Left lung (tissue), 10 donors: ENCODE measurements around the gene NLGN2. TPM values are rescaled to one million over a fixed set of nuclear protein-coding genes. Genes with fewer than 3 reads are reported as not detected.

Experiments
- ATAC-seq: fragments of 200-7000 bp; cut with Tn5 transposase; one replicate; pipeline ENCODE4 v1.9.1; 2020; ENCODE audit warnings: moderate library complexity
- DNase-seq, 4 donors: peaks; one replicate each; pipeline ENCODE4 v3.0.0-alpha.2; 2013 to 2020
- H3K27ac ChIP-seq, 2 donors: fragments of 200-600 bp; sonication (generic) in 1 of 2; one replicate each; pipeline versions ENCODE4 v1.5.0 to v1.8.0; 2020 to 2021
- H3K27me3 ChIP-seq, 2 donors: fragments of 200-600 bp; sonication (generic) in 1 of 2; one replicate each; pipeline versions ENCODE4 v1.5.0 to v1.8.0; 2020 to 2021
- H3K36me3 ChIP-seq, 2 donors: fragments of 200-600 bp; sonication (generic) in 1 of 2; one replicate each; pipeline versions ENCODE4 v1.5.0 to v1.8.0; 2020 to 2021
- H3K4me1 ChIP-seq, 2 donors: fragments of 200-600 bp; one replicate each; pipeline ENCODE4 v1.8.0; 2021
- H3K4me3 ChIP-seq, 2 donors: fragments of 200-600 bp; sonication (generic) in 1 of 2; one replicate each; pipeline versions ENCODE4 v1.5.0 to v1.8.0; 2020 to 2021; ENCODE audit warnings: mild to moderate bottlenecking in 1 of 2
- H3K9me3 ChIP-seq, 2 donors: fragments of 200-600 bp; sonication (generic) in 1 of 2; one replicate each; pipeline versions ENCODE4 v1.5.0 to v1.8.0; 2020 to 2021
- intact Hi-C, 2 donors: fragments of 100-400 bp; cut with DNase I; formaldehyde crosslinking; loops; one replicate each; pipeline versions ENCODE4 v1.11.2 to v1.14.2; 2022
- polyA plus RNA-seq, 6 donors: library from polyadenylated mRNA; unstranded; fragments of 120-200 nt; gene quantifications; one replicate each; pipeline ENCODE4 v1.2.1, GENCODE V29; 2013; ENCODE audit not compliant: insufficient read length in 6 of 6
- total RNA-seq, 2 donors: library from RNA; stranded (reverse); fragmentation: NEBNext Ultra II Directional; extraction: Animal tissue kit (Norgen Biotek cat#: 25700); gene quantifications; one replicate each; pipeline ENCODE4 v1.2.1, GENCODE V29; 2021
- TF ChIP-seq, protein P1 (sequence below), 2 donors: fragments of 200-600 bp; sonication (generic) in 1 of 2; IDR thresholded peaks; one replicate each; pipeline versions ENCODE4 v1.5.0 to v1.8.0; 2021; ENCODE audit warnings: antibody characterized with exemption in 2 of 2
- donor health status: DM: no; HTN: yes; CAD: no.
- donor health status: DM: no; HTN: no; CAD: no.

Gene NLGN2
- total and polyA plus RNA-seq, 8 donors, result 14.8 to 34.4 (median 29.0) TPM

DNA sequence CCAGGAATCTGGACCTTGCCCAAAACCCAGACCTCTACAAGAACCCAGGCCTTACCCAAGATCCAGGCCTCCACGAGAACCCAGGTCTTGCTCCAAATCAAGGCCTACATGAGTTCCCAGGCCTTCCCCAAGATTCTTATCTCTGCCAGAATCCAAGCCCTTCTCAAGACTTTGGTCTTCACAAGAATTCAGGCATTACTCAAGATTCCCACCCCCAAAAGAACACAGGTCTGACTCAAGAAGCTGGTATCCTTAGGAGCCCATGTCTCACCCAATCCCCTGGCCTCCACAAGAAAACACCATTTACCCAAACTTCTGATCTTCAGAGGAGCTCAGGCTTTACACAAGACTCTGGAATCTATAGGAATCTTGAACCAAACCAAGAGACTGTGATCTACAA lies 23.6 kb downstream of the NLGN2 start:
- TF ChIP-seq, protein P1, sequence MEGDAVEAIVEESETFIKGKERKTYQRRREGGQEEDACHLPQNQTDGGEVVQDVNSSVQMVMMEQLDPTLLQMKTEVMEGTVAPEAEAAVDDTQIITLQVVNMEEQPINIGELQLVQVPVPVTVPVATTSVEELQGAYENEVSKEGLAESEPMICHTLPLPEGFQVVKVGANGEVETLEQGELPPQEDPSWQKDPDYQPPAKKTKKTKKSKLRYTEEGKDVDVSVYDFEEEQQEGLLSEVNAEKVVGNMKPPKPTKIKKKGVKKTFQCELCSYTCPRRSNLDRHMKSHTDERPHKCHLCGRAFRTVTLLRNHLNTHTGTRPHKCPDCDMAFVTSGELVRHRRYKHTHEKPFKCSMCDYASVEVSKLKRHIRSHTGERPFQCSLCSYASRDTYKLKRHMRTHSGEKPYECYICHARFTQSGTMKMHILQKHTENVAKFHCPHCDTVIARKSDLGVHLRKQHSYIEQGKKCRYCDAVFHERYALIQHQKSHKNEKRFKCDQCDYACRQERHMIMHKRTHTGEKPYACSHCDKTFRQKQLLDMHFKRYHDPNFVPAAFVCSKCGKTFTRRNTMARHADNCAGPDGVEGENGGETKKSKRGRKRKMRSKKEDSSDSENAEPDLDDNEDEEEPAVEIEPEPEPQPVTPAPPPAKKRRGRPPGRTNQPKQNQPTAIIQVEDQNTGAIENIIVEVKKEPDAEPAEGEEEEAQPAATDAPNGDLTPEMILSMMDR (IDR thresholded peaks at IDR 0.05), result no peak
- intact Hi-C loops, result loop anchor here in 1 of 2 donors (10.0 kb wide), 1 partner anchor 76 kb away; the partner anchor contains the start of genes KCTD11 and TMEM95
- no peak for DNase-seq
- Histone ChIP-seq H3K27me3 (no peaks in the 10 kb centered on the region), H3K36me3 (no peaks in the 10 kb centered on the region), H3K9me3 (no peaks in the 10 kb centered on the region), H3K27ac (no peak overlapping the region), H3K4me3 (no peak overlapping the region), H3K4me1 (peaks cover 1 to 13% of the 10 kb centered on the region in 2 donors)
- ATAC-seq, result no peak

GRCh38 chr17:7432296-7432695 lies 24.7 kb downstream of the NLGN2 start:
- ATAC-seq, result no peak
- H3K9me3 ChIP-seq, result no peaks in the 10 kb centered on the region
- intact Hi-C loops, result loop anchor here in 1 of 2 donors (10.0 kb wide), 1 partner anchor 77 kb away; the partner anchor contains the start of genes KCTD11 and TMEM95
- no peaks in the 10 kb centered on the region for H3K36me3 ChIP-seq
- TF ChIP-seq, protein P1 (IDR thresholded peaks at IDR 0.05), result no peak
- H3K27me3 ChIP-seq, result no peaks in the 10 kb centered on the region
- peaks cover 10 to 23% of the 10 kb centered on the region in 2 donors for H3K4me1 ChIP-seq
- no peak overlapping the region for H3K27ac ChIP-seq
- peak in 1 of 4 donors; percentile 40 for DNase-seq
- H3K4me3 ChIP-seq, result no peak overlapping the region

DNA sequence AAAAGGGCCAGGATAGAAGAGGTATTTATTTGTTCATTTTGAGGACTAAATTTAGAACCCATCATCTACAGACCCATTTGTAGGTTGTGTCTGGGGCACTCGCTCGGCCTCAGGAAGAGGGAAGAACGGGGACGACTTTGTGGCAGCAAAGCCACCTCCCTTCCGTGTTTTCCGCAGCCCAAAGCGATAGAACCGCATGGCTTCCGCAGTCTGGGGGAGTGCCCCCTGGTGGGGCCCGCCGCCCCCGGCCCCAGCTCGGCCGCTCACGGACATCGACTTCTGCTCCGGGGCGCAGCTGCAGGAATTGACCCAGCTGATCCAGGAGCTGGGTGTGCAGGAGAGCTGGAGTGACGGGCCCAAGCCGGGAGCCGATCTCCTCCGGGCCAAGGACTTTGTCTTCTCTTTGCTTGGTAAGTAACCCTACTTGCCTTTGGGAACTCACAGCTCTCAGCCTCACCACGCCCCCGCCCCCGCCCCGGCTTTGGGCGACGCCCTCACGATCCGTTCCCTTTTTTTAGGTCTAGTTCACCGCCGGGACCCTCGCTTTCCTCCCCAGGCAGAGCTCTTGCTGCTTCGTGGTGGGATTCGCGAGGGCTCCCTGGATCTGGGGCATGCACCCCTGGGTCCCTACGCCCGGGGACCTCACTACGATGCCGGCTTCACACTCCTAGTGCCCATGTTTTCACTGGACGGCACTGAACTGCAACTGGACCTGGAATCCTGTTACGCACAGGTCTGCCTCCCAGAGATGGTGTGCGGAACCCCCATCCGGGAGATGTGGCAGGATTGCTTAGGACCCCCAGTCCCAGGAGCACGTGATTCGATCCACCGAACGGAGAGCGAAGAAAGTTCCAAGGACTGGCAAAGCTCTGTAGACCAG lies 28.3 kb downstream of the NLGN2 start:
- TF ChIP-seq, protein P1 (IDR thresholded peaks at IDR 0.05), result no peak
- intact Hi-C loops, result loop anchor here in 1 of 2 donors (10.0 kb wide), 1 partner anchor 81 kb away; the partner anchor contains the start of genes KCTD11 and TMEM95
- Histone ChIP-seq H3K27ac (peak overlapping the region; percentile 61 to 89), H3K4me1 (peaks cover 28 to 59% of the 10 kb centered on the region in 2 donors), H3K27me3 (peaks cover 17 to 30% of the 10 kb centered on the region in 2 donors), H3K9me3 (no peaks in the 10 kb centered on the region), H3K36me3 (no peaks in the 10 kb centered on the region), H3K4me3 (peak overlapping the region; percentile 35 to 72)
- ATAC-seq, result peak; percentile 42
- peak in 2 of 4 donors; percentile 69 to 89 for DNase-seq

DNA sequence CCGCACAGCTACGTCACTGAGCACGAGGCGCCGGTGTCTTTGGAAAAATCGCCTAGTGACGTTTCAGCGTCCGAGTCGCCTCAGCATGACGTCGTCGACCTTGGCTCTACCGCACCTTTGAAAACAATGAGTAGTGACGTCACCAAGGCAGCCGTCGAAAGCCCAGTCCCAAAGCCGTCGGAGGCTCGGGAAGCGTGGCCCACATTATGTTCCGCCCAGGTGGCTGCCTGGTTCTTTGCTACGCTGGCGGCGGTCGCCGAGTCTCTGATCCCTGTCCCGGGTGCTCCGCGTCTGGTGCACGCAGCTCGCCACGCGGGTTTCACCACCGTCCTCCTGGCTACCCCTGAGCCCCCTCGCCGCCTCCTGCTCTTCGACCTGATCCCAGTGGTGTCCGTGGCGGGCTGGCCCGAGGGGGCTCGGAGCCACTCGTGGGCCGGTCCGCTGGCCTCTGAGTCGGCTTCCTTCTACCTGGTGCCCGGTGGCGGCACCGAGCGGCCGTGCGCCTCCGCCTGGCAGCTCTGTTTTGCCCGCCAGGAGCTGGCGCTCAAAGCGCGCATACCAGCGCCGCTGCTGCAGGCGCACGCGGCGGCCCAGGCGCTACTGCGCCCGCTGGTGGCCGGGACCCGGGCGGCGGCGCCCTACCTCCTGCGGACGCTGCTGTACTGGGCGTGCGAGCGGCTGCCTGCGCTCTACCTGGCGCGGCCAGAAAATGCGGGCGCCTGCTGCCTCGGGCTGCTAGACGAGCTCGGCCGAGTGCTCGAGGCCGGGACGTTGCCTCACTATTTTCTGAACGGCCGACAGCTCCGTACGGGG lies 29.1 kb downstream of the NLGN2 start:
- peak overlapping the region; percentile 61 to 89 for H3K27ac ChIP-seq
- peaks cover 28 to 59% of the 10 kb centered on the region in 2 donors for H3K4me1 ChIP-seq
- no peaks in the 10 kb centered on the region for H3K9me3 ChIP-seq
- DNase-seq (peak; percentile 67 to 98 (median 86)), ATAC-seq (peak; percentile 83)
- TF ChIP-seq, protein P1 (IDR thresholded peaks at IDR 0.05), result peak; percentile 80 to 81
- no peaks in the 10 kb centered on the region for H3K36me3 ChIP-seq
- peak overlapping the region; percentile 35 to 72 for H3K4me3 ChIP-seq
- intact Hi-C loops, result loop anchor here in 1 of 2 donors (10.0 kb wide), 1 partner anchor 82 kb away; the partner anchor contains the start of genes KCTD11 and TMEM95
- peaks cover 17 to 38% of the 10 kb centered on the region in 2 donors for H3K27me3 ChIP-seq
